K562 (cell line): ENCODE data around the gene EMILIN3. TPM values are rescaled to one million over a fixed set of nuclear protein-coding genes. Genes with fewer than 3 reads are reported as not detected.

Experiments used
- ATAC-seq: fragments of 200-7000 bp; cut with Tn5 transposase; 3 replicates; pipeline ENCODE4 v1.9.1; 2020; ENCODE audit warnings: moderate library complexity
- BruUV-seq: library from RNA; stranded (reverse); fragments of 400-500 nt; replicated peaks from 2 replicates; lab custom pipeline; 2021; lab: Mats Ljungman, UMichigan
- CTCF ChIA-PET: fragments of 300-600 bp; formaldehyde crosslinking; extraction: SDS; loops from one replicate; lab custom pipeline; 2021; ENCODE audit warnings: low intra/inter-chr PET ratio; lab: Yijun Ruan, JAX
- POLR2A ChIA-PET: fragments of 300-600, 350-650 bp; sonication (Branson Sonifier 250); formaldehyde crosslinking; extraction: SDS; loops from one replicate; lab custom pipeline; 2021; ENCODE audit warnings: antibody characterized with exemption, inconsistent platforms; lab: Yijun Ruan, JAX
- DNase-seq, 4 experiments: peaks; one replicate each; pipeline versions ENCODE4 v3.0.0 to v3.0.0-alpha.2; 2011 to 2018; ENCODE audit warnings: low spot score in 3 of 4, mixed read lengths in 3 of 4; ENCODE audit errors: extremely low read depth in 1 of 4
- FAIRE-seq: peaks from 2 replicates; lab custom pipeline; 2011; peaks lifted over from hg19 to GRCh38; lab: Jason Lieb, UNC
- H2AFZ ChIP-seq: 2 replicates; pipeline ENCODE4 v1.6.0; 2011; ENCODE audit warnings: low read depth, low read length, control low read depth, inconsistent platforms
- H3K27ac ChIP-seq: fragments of 200-600 bp; 3 replicates; pipeline ENCODE4 v1.8.0; 2011; ENCODE audit warnings: low read depth, mild to moderate bottlenecking, control low read depth, inconsistent platforms, low read length, moderate library complexity, mixed read lengths; ENCODE audit errors: extremely low read depth
- H3K27me3 ChIP-seq, 2 experiments: fragments of 300-600 bp in 1 of 2; 2 replicates in 1 of 2; 3 replicates in 1 of 2; pipeline versions ENCODE4 v1.6.0 to v1.8.0; 2011; ENCODE audit warnings: inconsistent platforms in 2 of 2, low read length in 2 of 2, mild to moderate bottlenecking in 1 of 2, mixed read lengths in 1 of 2, moderate library complexity in 1 of 2; ENCODE audit not compliant: control insufficient read depth in 2 of 2, insufficient read depth in 2 of 2
- H3K36me3 ChIP-seq: fragments of 300-600 bp; 3 replicates; pipeline ENCODE4 v1.8.0; 2011; ENCODE audit warnings: mild to moderate bottlenecking, low read length, inconsistent platforms; ENCODE audit not compliant: control insufficient read depth, insufficient read depth
- H3K4me1 ChIP-seq, 2 experiments: fragments of 200-600 bp in 1 of 2; replicated peaks in 1 of 2; 2 replicates in 1 of 2; 3 replicates in 1 of 2; pipeline versions ENCODE4 v1.5.1 to v1.8.0; 2011; ENCODE audit warnings: inconsistent platforms in 2 of 2, low read length in 2 of 2, mild to moderate bottlenecking in 1 of 2, mixed read lengths in 1 of 2, moderate library complexity in 1 of 2; ENCODE audit not compliant: control insufficient read depth in 2 of 2, insufficient read depth in 2 of 2
- H3K4me2 ChIP-seq: 2 replicates; pipeline ENCODE4 v1.6.1; 2011; ENCODE audit warnings: low read length, control low read depth, inconsistent platforms, mixed read lengths; ENCODE audit not compliant: insufficient read depth
- H3K4me3 ChIP-seq: fragments of 200-600 bp; sonication (generic), shearing (Covaris generic); 2 replicates; pipeline ENCODE4 v1.5.1; 2016; ENCODE audit warnings: control low read depth, inconsistent platforms
- H3K79me2 ChIP-seq: fragments of 200-600 bp; 3 replicates; pipeline ENCODE4 v1.8.0; 2011; ENCODE audit warnings: low read length, inconsistent platforms; ENCODE audit not compliant: control insufficient read depth, insufficient read depth
- H3K9ac ChIP-seq, 2 experiments: 2 replicates each; pipeline versions ENCODE4 v1.6.0 to v1.6.1; 2011; ENCODE audit warnings: low read depth in 2 of 2, low read length in 2 of 2, control low read depth in 1 of 2, inconsistent platforms in 1 of 2, mild to moderate bottlenecking in 1 of 2, mixed read lengths in 1 of 2; ENCODE audit not compliant: insufficient read depth in 1 of 2
- H3K9me1 ChIP-seq: one replicate; pipeline ENCODE4 v1.6.0; 2011; ENCODE audit warnings: inconsistent platforms, mild to moderate bottlenecking, low read length, moderate library complexity; ENCODE audit not compliant: control insufficient read depth, insufficient read depth
- H3K9me3 ChIP-seq: replicated peaks from 2 replicates; pipeline ENCODE4 v1.5.1; 2011; ENCODE audit warnings: low read depth, low read length, inconsistent platforms; ENCODE audit not compliant: control insufficient read depth, insufficient read depth
- H4K20me1 ChIP-seq: replicated peaks from 2 replicates; pipeline ENCODE4 v1.6.1; 2011; ENCODE audit warnings: low read length, inconsistent platforms, mixed read lengths; ENCODE audit not compliant: control insufficient read depth, insufficient read depth
- CBX1 ChIP-seq: sonication (generic); IDR thresholded peaks from 2 replicates; pipeline ENCODE4 v1.6.1; 2016; ENCODE audit warnings: antibody characterized with exemption, low read depth, mild to moderate bottlenecking
- CREM ChIP-seq: IDR thresholded peaks from 2 replicates; pipeline ENCODE4 v1.6.1; 2014; ENCODE audit warnings: antibody characterized with exemption, low read depth
- DIDO1 ChIP-seq: fragments of 450-650 bp; IDR thresholded peaks from 2 replicates; pipeline ENCODE4 v1.6.1; 2016; ENCODE audit warnings: low read depth, missing biosample characterization, missing genetic modification characterization
- KDM4B ChIP-seq, 2 experiments: fragments of 450-650 bp in 1 of 2; sonication (generic) in 1 of 2; IDR thresholded peaks; 2 replicates each; pipeline ENCODE4 v1.6.1; 2016 to 2017; ENCODE audit warnings: borderline replicate concordance in 2 of 2, antibody characterized with exemption in 1 of 2, low read depth in 1 of 2, mild to moderate bottlenecking in 1 of 2
- KLF1 ChIP-seq: fragments of 450-650 bp; IDR thresholded peaks from 2 replicates; pipeline ENCODE4 v1.6.1; 2016; ENCODE audit warnings: missing genetic modification characterization, missing compliant biosample characterization
- MNT ChIP-seq, 2 experiments: fragments of 450-650 bp; conservative IDR thresholded peaks; 2 replicates each; pipeline ENCODE4 v1.6.1; 2017; ENCODE audit warnings: mild to moderate bottlenecking in 2 of 2, moderate library complexity in 2 of 2
- RBM22 ChIP-seq: fragments of 200-400 bp; formaldehyde crosslinking; IDR thresholded peaks from 2 replicates; pipeline ENCODE4 v1.6.1; 2018; ENCODE audit warnings: low read length, low read depth; ENCODE audit not compliant: poor library complexity, severe bottlenecking
- RBM34 ChIP-seq: fragments of 200-400 bp; formaldehyde crosslinking; IDR thresholded peaks from 2 replicates; pipeline ENCODE4 v1.6.1; 2018; ENCODE audit warnings: low read length, borderline replicate concordance; ENCODE audit not compliant: insufficient read depth
- TFAM ChIP-seq: fragments of 250-450 bp; sonication (Bioruptor Pico); conservative IDR thresholded peaks from 2 replicates; pipeline ENCODE4 v1.5.0; 2021; ENCODE audit warnings: mild to moderate bottlenecking, moderate library complexity
- ZNF551 ChIP-seq: fragments of 250-450 bp; sonication (Bioruptor Pico); IDR thresholded peaks from 2 replicates; pipeline ENCODE4 v1.5.0; 2021; ENCODE audit warnings: mild to moderate bottlenecking, moderate library complexity
- WGBS: fragments of 100-300 bp; shearing (Covaris generic); methylation state at CpG from one replicate; pipeline ENCODE4 v1.1.6; 2016; ENCODE audit warnings: low coverage, mixed read lengths; ENCODE audit not compliant: insufficient coverage; ENCODE audit errors: missing lambda C conversion rate; 5-methylcytosine and 5-hydroxymethylcytosine counted together
- in situ Hi-C: fragments of 300-500 bp; cut with MboI; formaldehyde crosslinking; loops from 4 replicates; pipeline ENCODE4 v1.15.0; 2018; ENCODE audit warnings: inconsistent platforms, mixed read lengths
- intact Hi-C: fragments of 100-400 bp; cut with micrococcal nuclease; formaldehyde crosslinking; loops from 2 replicates; pipeline ENCODE4 v1.14.2; 2022
- polyA plus RNA-seq, 8 experiments: library from polyadenylated mRNA; depleted of rRNA in 4 of 8; stranded (reverse) in 5 of 8; unstranded in 3 of 8; fragments of >200 nt; fragmentation: Nextera tagmentation in 2 of 8; fragmentation: Illumina TruSeq in 1 of 8; extraction: Ambion mirVana in 2 of 8; extraction: Trizol in 1 of 8; gene quantifications; 2 replicates each; pipeline versions ENCODE4 v1.2.1 to v1.2.3, GENCODE V29; 2011 to 2014; ENCODE audit warnings: inconsistent platforms in 1 of 8, missing spikeins in 1 of 8
- total RNA-seq, 7 experiments: library from RNA; depleted of rRNA in 6 of 7; stranded (reverse); fragments of >200 nt in 6 of 7; fragmentation: Illumina TruSeq in 2 of 7; extraction: Trizol in 2 of 7; gene quantifications; 2 replicates each; pipeline versions ENCODE4 v1.2.1 to v1.2.3, GENCODE V29; 2011 to 2021; ENCODE audit warnings: low replicate concordance in 1 of 7
- TF ChIP-seq, protein P1 (sequence below): fragments of 250-450 bp; sonication (Bioruptor Pico); IDR thresholded peaks from 2 replicates; pipeline ENCODE4 v1.8.0; 2021; ENCODE audit warnings: mild to moderate bottlenecking, moderate library complexity
- TF ChIP-seq, protein P2 (sequence below): fragments of 250-450 bp; sonication (Bioruptor Pico); IDR thresholded peaks from 2 replicates; pipeline ENCODE4 v1.5.0; 2021; ENCODE audit warnings: mild to moderate bottlenecking, moderate library complexity

The EMILIN3 gene
- total and polyA plus RNA-seq, 9 of the 15 experiments (the other 6 are each of a cell fraction or from before 2014, with no cell fraction given): 0.01 to 0.07 TPM; not detected in 7

DNA sequence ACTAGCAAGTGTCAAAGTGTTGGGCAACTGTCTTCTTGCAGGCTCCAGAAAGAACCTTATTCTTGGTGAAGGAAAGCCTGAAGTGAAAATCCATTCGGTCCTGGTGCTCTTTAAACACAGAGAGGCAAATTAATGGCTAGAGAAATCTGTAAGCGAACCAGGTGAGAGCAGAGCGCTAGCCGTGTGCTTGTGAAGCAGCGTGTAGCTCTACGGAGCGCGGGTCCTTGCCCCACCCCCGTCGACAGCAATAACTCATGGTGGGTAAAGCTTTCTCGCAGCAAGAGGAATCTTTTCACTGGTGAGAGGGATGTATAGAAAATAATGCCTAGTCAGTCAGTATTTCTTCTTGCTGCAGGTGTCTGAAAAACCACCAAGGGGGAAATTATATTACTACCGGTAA is 37.0 kb upstream of the EMILIN3 start:
- ChIA-PET CTCF (no interaction called here), POLR2A (no interaction called here)
- no peak overlapping the region for H3K4me3 ChIP-seq
- no peak for TF ChIP-seq DIDO1 (tag)
- TF ChIP-seq, protein P1, sequence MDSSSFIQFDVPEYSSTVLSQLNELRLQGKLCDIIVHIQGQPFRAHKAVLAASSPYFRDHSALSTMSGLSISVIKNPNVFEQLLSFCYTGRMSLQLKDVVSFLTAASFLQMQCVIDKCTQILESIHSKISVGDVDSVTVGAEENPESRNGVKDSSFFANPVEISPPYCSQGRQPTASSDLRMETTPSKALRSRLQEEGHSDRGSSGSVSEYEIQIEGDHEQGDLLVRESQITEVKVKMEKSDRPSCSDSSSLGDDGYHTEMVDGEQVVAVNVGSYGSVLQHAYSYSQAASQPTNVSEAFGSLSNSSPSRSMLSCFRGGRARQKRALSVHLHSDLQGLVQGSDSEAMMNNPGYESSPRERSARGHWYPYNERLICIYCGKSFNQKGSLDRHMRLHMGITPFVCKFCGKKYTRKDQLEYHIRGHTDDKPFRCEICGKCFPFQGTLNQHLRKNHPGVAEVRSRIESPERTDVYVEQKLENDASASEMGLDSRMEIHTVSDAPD: no peak
- no peak for TF ChIP-seq KLF1
- no peak for TF ChIP-seq KDM4B (IDR thresholded peaks at IDR 0.05; ENCODE audit: borderline replicate concordance in 2 of 2, low read depth in 1 of 2)
- no peak for TF ChIP-seq MNT (conservative IDR thresholded peaks at IDR 0.05)
- TF ChIP-seq TFAM (CRISPR knock-in tag): no peak
- no peak for TF ChIP-seq CBX1
- TF ChIP-seq CREM: no peak
- no peak for TF ChIP-seq RBM22
- no peak for TF ChIP-seq ZNF551 (CRISPR knock-in tag)
- TF ChIP-seq, protein P2, sequence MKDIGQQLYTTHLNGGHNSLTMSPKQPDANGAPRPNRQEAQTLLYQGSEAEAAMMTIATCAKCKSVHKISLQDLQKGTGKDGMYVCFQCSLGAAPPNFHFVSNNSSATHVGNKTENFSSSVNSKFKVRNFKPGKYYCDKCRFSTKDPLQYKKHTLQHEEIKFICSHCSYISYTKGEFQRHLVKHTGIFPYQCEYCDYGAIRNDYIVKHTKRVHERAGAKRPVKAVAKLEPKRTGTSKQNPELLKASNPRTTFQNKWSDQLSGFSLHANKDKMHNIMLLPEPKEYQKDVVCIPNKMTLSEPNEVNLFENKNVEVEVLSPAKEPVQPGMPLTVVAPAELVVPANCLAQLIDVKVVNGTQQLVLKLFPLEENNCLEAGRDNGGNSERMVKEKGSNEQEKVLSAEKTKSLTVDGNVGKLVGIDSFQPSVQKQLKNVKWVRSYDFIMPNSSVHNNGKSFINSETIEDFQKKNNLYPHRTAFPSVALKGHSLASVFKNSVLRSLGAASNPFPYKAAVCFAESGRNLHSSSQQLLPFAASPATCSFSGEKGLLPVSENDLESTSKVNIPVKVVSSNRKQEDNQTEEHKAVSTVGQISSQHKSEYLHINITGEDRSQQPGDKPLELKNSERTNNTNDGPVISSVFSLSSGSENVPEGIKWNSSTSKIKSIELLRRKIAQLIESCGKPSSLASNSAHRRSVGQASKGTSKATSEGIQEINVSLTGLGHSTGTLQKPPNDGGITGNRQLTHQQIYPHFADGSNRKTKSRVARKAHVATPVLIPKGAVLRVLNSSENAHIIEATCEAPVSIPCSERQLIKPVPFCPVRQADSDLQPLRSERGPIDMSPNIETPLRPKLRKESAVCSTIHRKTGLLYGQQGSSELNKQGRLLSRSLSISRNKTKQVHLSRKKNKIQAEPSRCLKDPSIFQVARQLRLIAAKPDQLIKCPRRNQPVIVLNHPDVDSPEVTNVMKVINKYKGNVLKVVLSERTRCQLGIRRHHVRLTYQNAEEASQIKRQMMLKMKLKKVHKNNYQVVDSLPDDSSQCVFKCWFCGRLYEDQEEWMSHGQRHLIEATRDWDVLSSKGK (CRISPR knock-in tag): no peak
- TF ChIP-seq RBM34: no peak
- no peak overlapping the region for H3K27ac ChIP-seq
- in situ Hi-C loops (no loop called here), intact Hi-C loops (no loop called here)
- no peak for ATAC-seq
- no peaks in the 10 kb centered on the region; the same call in 1 of the 2 replicates for H4K20me1 ChIP-seq
- H3K9me1 ChIP-seq: no peaks in the 10 kb centered on the region
- WGBS: 82% methylated on average over 12 of the region's 12 CpGs
- peaks cover 34% of the 10 kb centered on the region; the same call in 2 of the 3 replicates for H3K36me3 ChIP-seq
- H2AFZ ChIP-seq: no peak overlapping the region
- H3K4me2 ChIP-seq: no peak overlapping the region
- no peak overlapping the region for H3K9ac ChIP-seq
- TSS peak; percentile 14 for BruUV-seq
- H3K27me3 ChIP-seq: no peaks in the 10 kb centered on the region
- H3K9me3 ChIP-seq: no peaks in the 10 kb centered on the region
- DNase-seq: no peak
- FAIRE-seq: no peak
- peaks cover 0 to 4% of the 10 kb centered on the region in 2 experiments; a peak in 3 of 5 replicates for H3K4me1 ChIP-seq
- H3K79me2 ChIP-seq: no peaks in the 10 kb centered on the region
